ENCODE data around the gene NALF2.

NALF2 gene

GRCh38 chrX:69546978-69547377 is 42.9 kb downstream of the NALF2 start:
- Histone ChIP-seq H3K9me3 (no peaks in the 10 kb centered on the region), H3K36me3 (no peaks in the 10 kb centered on the region), H3K4me3 (ENCODE audit: low read depth, low read length) (no peak overlapping the region), H3K4me1 (no peaks in the 10 kb centered on the region; the same call in 1 of the 2 replicates), H3K27me3 (no peaks in the 10 kb centered on the region)
- DNase-seq: no peak
- TF ChIP-seq, protein P1, sequence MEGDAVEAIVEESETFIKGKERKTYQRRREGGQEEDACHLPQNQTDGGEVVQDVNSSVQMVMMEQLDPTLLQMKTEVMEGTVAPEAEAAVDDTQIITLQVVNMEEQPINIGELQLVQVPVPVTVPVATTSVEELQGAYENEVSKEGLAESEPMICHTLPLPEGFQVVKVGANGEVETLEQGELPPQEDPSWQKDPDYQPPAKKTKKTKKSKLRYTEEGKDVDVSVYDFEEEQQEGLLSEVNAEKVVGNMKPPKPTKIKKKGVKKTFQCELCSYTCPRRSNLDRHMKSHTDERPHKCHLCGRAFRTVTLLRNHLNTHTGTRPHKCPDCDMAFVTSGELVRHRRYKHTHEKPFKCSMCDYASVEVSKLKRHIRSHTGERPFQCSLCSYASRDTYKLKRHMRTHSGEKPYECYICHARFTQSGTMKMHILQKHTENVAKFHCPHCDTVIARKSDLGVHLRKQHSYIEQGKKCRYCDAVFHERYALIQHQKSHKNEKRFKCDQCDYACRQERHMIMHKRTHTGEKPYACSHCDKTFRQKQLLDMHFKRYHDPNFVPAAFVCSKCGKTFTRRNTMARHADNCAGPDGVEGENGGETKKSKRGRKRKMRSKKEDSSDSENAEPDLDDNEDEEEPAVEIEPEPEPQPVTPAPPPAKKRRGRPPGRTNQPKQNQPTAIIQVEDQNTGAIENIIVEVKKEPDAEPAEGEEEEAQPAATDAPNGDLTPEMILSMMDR (IDR thresholded peaks at IDR 0.05; ENCODE audit: low read depth, low read length): no peak

GRCh38 chrX:69551421-69552009 is 47.4 kb downstream of the NALF2 start:
- Histone ChIP-seq H3K36me3 (no peaks in the 10 kb centered on the region), H3K4me3 (ENCODE audit: low read depth, low read length) (no peak overlapping the region), H3K9me3 (no peaks in the 10 kb centered on the region), H3K4me1 (no peaks in the 10 kb centered on the region), H3K27me3 (no peaks in the 10 kb centered on the region)
- TF ChIP-seq, protein P1 (IDR thresholded peaks at IDR 0.05; ENCODE audit: low read depth, low read length): no peak
- DNase-seq: no peak

DNA sequence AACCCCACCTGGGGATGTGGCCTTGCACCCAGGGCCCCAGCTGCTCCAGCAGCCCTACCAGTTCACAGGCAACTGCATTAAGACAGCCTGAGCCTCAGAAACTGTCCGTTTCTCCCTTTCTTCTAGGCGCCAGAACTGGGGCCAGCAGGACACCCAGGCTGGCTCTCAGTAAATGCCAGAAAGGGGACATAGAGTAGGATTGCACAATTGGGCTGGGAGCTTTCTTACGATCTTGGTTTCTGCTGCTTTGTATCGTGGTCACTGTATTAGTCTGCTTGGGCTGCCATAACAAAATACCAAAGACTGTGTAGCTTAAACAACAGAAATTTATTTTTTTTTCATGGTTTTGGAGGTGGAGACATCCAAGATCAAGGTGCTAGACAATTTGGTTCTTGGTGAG is 48.4 kb downstream of the NALF2 start:
- no peaks in the 10 kb centered on the region for H3K9me3 ChIP-seq
- no peaks in the 10 kb centered on the region for H3K4me1 ChIP-seq
- no peak for DNase-seq
- H3K27me3 ChIP-seq: no peaks in the 10 kb centered on the region
- no peak overlapping the region for H3K4me3 ChIP-seq (ENCODE audit: low read depth, low read length)
- TF ChIP-seq, protein P1 (IDR thresholded peaks at IDR 0.05; ENCODE audit: low read depth, low read length): no peak
- no peaks in the 10 kb centered on the region for H3K36me3 ChIP-seq
